LNCaP clone FGC (cell line): ENCODE measurements around the gene S100A3.

Source experiments
- DNase-seq: peaks from one replicate; pipeline ENCODE4 v3.0.0-alpha.2; 2011; ENCODE audit warnings: low read depth
- H3K4me3 ChIP-seq: 2 replicates; pipeline ENCODE4 v1.5.1; 2011; ENCODE audit warnings: mild to moderate bottlenecking, low read depth, low read length, control low read depth
- TF ChIP-seq, protein P1 (sequence below): IDR thresholded peaks from 2 replicates; pipeline ENCODE4 v1.5.1; 2012; ENCODE audit warnings: mild to moderate bottlenecking; ENCODE audit not compliant: control insufficient read depth, insufficient read depth; ENCODE audit errors: extremely low read depth

The S100A3 gene

DNA sequence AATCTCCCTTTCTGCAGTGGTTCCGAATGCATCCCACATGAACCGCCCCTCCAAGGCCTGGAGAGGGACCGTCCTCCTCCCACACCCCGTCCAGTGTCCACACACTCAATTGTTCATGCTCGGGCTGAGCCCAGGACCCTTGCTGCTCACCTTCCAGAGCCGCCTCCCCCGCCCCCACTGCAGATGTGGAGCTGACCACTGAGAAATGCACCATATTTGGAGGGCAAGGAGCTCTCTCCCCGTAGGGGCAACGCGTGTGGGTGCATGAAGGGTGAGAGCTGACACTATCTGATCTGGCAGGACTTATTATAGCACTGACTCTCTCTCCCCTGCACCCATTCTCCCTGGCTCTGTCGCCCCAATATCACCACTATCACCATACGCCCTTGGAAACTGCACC, 4.0 kb upstream of the S100A3 start:
- TF ChIP-seq, protein P1, sequence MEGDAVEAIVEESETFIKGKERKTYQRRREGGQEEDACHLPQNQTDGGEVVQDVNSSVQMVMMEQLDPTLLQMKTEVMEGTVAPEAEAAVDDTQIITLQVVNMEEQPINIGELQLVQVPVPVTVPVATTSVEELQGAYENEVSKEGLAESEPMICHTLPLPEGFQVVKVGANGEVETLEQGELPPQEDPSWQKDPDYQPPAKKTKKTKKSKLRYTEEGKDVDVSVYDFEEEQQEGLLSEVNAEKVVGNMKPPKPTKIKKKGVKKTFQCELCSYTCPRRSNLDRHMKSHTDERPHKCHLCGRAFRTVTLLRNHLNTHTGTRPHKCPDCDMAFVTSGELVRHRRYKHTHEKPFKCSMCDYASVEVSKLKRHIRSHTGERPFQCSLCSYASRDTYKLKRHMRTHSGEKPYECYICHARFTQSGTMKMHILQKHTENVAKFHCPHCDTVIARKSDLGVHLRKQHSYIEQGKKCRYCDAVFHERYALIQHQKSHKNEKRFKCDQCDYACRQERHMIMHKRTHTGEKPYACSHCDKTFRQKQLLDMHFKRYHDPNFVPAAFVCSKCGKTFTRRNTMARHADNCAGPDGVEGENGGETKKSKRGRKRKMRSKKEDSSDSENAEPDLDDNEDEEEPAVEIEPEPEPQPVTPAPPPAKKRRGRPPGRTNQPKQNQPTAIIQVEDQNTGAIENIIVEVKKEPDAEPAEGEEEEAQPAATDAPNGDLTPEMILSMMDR = no peak
- DNase-seq = no peak

DNA sequence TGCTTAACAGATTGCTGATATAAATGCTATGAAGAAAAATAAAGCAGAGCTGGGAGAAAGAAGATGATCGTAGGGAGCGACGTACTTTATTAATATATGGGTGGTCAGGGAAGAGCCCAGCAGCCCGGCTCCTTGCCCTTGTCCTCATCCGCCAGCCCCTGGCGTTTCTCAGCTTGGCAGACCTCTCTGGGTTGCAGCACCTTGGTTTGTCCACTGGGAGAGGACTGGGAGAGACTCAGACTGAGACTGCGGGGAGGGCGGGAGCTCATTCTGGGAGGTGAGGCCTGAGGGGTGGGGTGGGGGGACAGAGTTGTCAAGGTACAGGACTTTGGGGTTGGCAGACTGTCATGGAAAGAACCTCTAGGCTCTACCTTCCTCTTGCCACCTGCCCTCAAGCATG, 3.3 kb upstream of the S100A3 start:
- H3K4me3 ChIP-seq = no peak overlapping the region
- TF ChIP-seq, protein P1 = no peak
- no peak for DNase-seq

More for the DNA sequence above, 4.0 kb upstream of the S100A3 start:
- H3K4me3 ChIP-seq = no peak overlapping the region

DNA sequence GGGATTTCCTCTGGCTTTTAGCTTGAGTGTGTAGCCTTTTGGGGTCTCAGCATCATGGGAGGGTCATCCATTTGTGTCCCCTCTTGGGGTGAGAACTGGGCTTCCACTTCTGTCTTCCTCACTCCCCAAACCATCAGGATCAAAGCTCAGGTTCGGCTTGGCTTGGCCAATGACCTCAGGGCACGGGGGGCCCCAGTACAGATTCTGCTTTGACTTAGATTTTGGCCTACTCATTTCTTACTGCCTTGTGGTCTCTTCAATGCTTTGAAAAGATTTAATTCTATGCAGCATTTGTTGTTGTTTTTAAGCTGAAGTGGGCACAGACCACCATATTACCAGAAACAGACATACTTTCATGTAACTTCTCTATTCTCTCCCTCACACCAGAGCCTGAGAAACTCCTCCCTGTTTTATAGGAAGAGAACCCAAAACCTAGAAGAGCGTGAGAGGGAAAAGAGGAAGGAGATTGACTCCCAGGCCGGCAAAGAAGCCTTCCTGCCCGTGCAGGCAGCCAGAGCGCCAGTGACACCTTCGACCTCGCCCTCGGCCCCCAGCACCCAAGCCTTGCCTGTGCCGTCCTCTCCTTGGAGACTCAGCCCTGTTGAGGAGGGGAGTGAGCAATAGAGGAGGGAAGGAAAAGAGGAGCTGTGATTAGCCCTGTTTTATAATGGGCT, 1.9 kb upstream of the S100A3 start:
- no peak for DNase-seq
- no peak overlapping the region for H3K4me3 ChIP-seq
- TF ChIP-seq, protein P1 = no peak

DNA sequence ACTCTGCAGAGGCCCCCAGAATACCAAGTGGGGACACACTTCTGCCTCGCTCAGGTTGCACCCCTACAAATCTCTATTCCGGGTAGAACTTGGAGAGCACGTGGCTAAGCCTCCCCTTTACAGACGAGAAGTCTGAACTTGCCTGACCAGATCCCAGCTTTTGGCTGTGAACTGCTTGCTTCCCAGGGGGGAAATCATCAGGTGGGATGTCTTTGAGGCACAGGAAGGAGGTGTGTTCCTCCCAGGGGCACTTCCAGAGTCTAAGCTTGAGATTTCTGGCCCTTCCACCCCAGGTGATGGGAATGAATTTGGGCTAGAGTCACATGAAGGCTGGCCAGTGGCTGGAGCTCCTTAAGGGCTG, 1.3 kb upstream of the S100A3 start:
- TF ChIP-seq, protein P1 = no peak
- no peak overlapping the region for H3K4me3 ChIP-seq

DNA sequence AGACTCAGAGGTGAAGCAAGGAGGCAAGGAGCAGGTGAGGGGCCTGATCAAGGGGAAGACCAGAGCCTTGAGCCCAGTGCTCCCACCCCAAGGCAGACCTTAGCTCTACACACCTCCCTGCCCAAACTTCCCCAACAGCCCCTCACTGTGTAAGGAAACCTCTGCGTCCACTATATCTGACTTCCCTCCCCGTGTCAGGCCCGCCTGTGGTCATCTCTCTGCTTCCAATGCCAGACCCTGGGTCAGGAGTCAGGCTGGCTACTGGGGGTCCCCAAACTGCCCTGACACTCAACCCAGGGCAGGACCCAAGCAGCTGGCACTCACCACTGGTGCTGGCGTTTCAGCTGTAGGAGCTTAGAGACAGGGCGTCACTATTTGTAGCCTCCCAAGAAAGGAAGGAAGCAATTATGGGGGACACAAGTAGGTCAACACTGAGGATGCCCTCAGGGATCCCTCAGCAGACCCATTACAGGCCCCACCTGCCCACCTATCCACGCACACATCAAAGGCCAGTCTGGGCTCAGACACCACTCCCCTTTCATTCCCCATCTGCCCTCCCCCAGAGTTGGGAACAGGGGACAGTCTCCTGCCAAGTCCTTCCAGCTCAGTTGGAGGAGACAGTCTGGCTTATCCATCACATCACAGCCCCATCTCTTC, 811 bp upstream of the S100A3 start:
- TF ChIP-seq, protein P1 = no peak
- no peak overlapping the region for H3K4me3 ChIP-seq
- no peak for DNase-seq

More for the DNA sequence above, 1.3 kb upstream of the S100A3 start:
- DNase-seq = no peak

DNA sequence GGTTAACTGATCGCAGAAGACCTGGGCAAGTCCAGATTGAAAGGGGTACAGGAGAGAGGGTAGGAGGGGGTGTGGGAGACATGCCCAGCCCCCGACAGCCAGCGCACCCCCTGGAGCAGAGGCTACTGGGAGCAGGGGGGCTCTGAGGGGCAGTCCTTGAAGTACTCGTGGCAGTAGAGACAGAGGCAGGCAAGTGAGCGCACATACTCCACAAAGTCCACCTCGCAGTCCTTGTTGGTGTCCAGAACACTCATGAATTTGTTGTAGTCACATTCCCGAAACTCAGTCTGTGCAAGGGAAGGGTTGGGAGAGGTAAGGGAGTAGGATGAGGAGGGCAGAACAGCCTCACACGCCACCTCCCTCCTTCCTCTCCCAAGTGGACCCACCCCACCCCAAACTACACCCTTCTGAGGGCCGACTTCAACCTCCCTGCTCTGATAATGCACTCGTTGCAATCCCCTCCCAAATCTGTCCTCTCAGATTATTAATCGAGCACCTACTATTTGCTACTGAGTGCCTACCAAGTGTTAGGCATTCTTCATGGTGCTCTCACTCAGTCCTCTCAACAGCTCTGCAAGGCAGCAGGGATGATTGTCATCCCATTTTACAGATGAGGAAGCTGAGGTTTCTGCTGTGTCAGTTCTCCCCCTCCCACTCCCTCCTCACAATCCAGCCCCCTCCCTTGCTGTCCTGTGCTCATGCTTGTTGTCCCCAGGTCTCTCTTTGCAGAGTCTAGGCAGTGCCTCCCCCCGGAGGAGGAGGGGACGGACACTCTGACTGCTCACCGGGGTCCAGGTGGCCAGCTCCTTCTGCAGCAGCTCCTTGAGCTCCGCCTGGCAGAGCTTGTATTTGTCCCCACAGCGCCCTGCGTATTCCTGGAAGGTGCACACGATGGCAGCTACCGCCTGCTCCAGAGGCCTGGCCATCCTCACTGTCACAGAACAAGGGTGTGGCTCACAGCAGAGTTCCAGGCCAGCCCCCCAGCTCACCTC, 1.2 kb downstream of the S100A3 start:
- TF ChIP-seq, protein P1 = no peak
- H3K4me3 ChIP-seq = no peak overlapping the region
- DNase-seq = no peak
